CD4-positive, CD25-positive, alpha-beta regulatory T cell (primary cell): ENCODE data around the gene GLIPR1L2. TPM values are rescaled to one million over a fixed set of nuclear protein-coding genes. Genes with fewer than 3 reads are reported as not detected.
"Not testable (repeated sequence)": the region's sequence is repeated elsewhere in the genome, so short reads cannot be mapped to it uniquely, and the experiment has no call there.

Experiments used
- ATAC-seq, 2 donors: fragments of 150-1000 bp; cut with Tn5 transposase; one replicate each; pipeline ENCODE4 v1.10.0; 2021; ENCODE audit warnings: low read depth in 2 of 2, moderate number of reproducible peaks in 2 of 2, moderate library complexity in 1 of 2
- DNase-seq, 3 donors: peaks; one replicate each; pipeline versions ENCODE4 v3.0.0 to v3.0.0-alpha.2; 2012 to 2022; ENCODE audit warnings: mixed read lengths in 1 of 3
- H3K27ac ChIP-seq: one replicate; pipeline ENCODE4 v1.7.0; 2013; ENCODE audit warnings: mild to moderate bottlenecking, low read length; ENCODE audit not compliant: insufficient read depth, poor library complexity, severe bottlenecking
- H3K27me3 ChIP-seq: one replicate; pipeline ENCODE4 v1.7.0; 2013; ENCODE audit warnings: low read length; ENCODE audit not compliant: control insufficient read depth, insufficient read depth
- H3K36me3 ChIP-seq: one replicate; pipeline ENCODE4 v1.7.0; 2013; ENCODE audit warnings: mild to moderate bottlenecking, low read length, moderate library complexity; ENCODE audit not compliant: control insufficient read depth, insufficient read depth
- H3K4me1 ChIP-seq: 2 replicates; pipeline ENCODE4 v1.7.0; 2013; ENCODE audit warnings: mild to moderate bottlenecking, low read length; ENCODE audit not compliant: insufficient read depth, control insufficient read depth, poor library complexity, severe bottlenecking
- H3K4me3 ChIP-seq: one replicate; pipeline ENCODE4 v1.7.0; 2013; ENCODE audit warnings: low read depth, mild to moderate bottlenecking, low read length, moderate library complexity
- H3K9me3 ChIP-seq, 2 experiments: 1 replicate in 1 of 2; 2 replicates in 1 of 2; pipeline ENCODE4 v1.7.0; 2013; ENCODE audit warnings: low read length in 2 of 2, mild to moderate bottlenecking in 1 of 2, moderate library complexity in 1 of 2; ENCODE audit not compliant: control insufficient read depth in 2 of 2
- H3K27ac Mint-ChIP-seq, 3 donors: one replicate each; pipeline ENCODE4 v1.8.0; 2020 to 2022; ENCODE audit warnings: mild to moderate bottlenecking in 3 of 3, mixed read lengths in 3 of 3, moderate library complexity in 2 of 3
- H3K27me3 Mint-ChIP-seq: one replicate; pipeline ENCODE4 v1.8.0; 2022; ENCODE audit warnings: mild to moderate bottlenecking, mixed read lengths
- H3K36me3 Mint-ChIP-seq: one replicate; pipeline ENCODE4 v1.8.0; 2020; ENCODE audit warnings: mixed read lengths
- H3K4me1 Mint-ChIP-seq, 4 donors: one replicate each; pipeline ENCODE4 v1.8.0; 2020 to 2022; ENCODE audit warnings: mixed read lengths in 4 of 4, mild to moderate bottlenecking in 1 of 4
- H3K4me3 Mint-ChIP-seq, 4 donors: one replicate each; pipeline ENCODE4 v1.8.0; 2020 to 2022; ENCODE audit warnings: mild to moderate bottlenecking in 4 of 4, mixed read lengths in 4 of 4, moderate library complexity in 3 of 4
- H3K9me3 Mint-ChIP-seq, 7 donors: one replicate each; pipeline ENCODE4 v1.8.0; 2020 to 2022; ENCODE audit warnings: mixed read lengths in 7 of 7, mild to moderate bottlenecking in 3 of 7, moderate library complexity in 2 of 7
- polyA plus RNA-seq, 4 donors: library from polyadenylated mRNA; unstranded; fragments of 300-500 nt; fragmentation: Illumina TruSeq; gene quantifications; one replicate each; pipeline ENCODE4 v1.2.3, GENCODE V29; 2021
- total RNA-seq: library from RNA; stranded (reverse); gene quantifications from one replicate; pipeline ENCODE4 v1.2.3, GENCODE V29; 2022

GLIPR1L2 gene
- total and polyA plus RNA-seq, 5 donors from 2014 or later, result 0.27 to 2.2 (median 1.1) TPM; not detected in 1

- no peaks in the 10 kb centered on the region for H3K27me3 ChIP-seq
- no peak overlapping the region for H3K27ac ChIP-seq
- Mint-ChIP-seq H3K4me3 (no peak overlapping the region), H3K9me3 (peaks cover 0 to 25% (median 12%) of the 10 kb centered on the region in 7 donors), H3K27me3 (peaks cover 13% of the 10 kb centered on the region), H3K4me1 (peaks cover 0 to 7% (median 2%) of the 10 kb centered on the region in 4 donors), H3K36me3 (peaks cover 7% of the 10 kb centered on the region), H3K27ac (no peak overlapping the region)
- no peak overlapping the region for H3K4me3 ChIP-seq
- peaks cover 10 to 27% of the 10 kb centered on the region in 2 experiments for H3K9me3 ChIP-seq
- DNase-seq, result no peak
- no peaks in the 10 kb centered on the region for H3K4me1 ChIP-seq
- ATAC-seq, result no peak
- no peaks in the 10 kb centered on the region for H3K36me3 ChIP-seq
Observed at GRCh38 chr12:75432924-75433323, 42.0 kb downstream of the GLIPR1L2 start.

GRCh38 chr12:75437564-75437963 lies 46.7 kb downstream of the GLIPR1L2 start:
- Mint-ChIP-seq H3K9me3 (peaks cover 0 to 8% (median 0%) of the 10 kb centered on the region in 7 donors), H3K36me3 (peaks cover 4% of the 10 kb centered on the region), H3K4me1 (peaks cover 0 to 13% (median 2%) of the 10 kb centered on the region in 4 donors), H3K4me3 (no peak overlapping the region), H3K27ac (peak overlapping the region in 1 of 3 donors; percentile 70), H3K27me3 (peaks cover 10% of the 10 kb centered on the region)
- peaks cover 3% of the 10 kb centered on the region for H3K27me3 ChIP-seq
- H3K4me1 ChIP-seq, result no peaks in the 10 kb centered on the region
- DNase-seq, result peak in 2 of 3 donors; percentile 14 to 28
- no peak overlapping the region for H3K4me3 ChIP-seq
- no peak overlapping the region for H3K27ac ChIP-seq
- peaks cover 2 to 11% of the 10 kb centered on the region in 2 experiments for H3K9me3 ChIP-seq
- ATAC-seq, result peak in 1 of 2 donors; percentile 57
- no peaks in the 10 kb centered on the region for H3K36me3 ChIP-seq

- Histone ChIP-seq H3K4me1 (no peaks in the 10 kb centered on the region), H3K4me3 (no peak overlapping the region), H3K36me3 (no peaks in the 10 kb centered on the region), H3K27me3 (peaks cover 3% of the 10 kb centered on the region), H3K9me3 (peaks cover 2 to 11% of the 10 kb centered on the region in 2 experiments), H3K27ac (no peak overlapping the region)
- Mint-ChIP-seq H3K27me3 (peaks cover 13% of the 10 kb centered on the region), H3K27ac (no peak overlapping the region), H3K4me1 (peaks cover 0 to 13% (median 2%) of the 10 kb centered on the region in 4 donors), H3K9me3 (peaks cover 0 to 8% (median 0%) of the 10 kb centered on the region in 7 donors), H3K36me3 (peaks cover 4% of the 10 kb centered on the region), H3K4me3 (no peak overlapping the region)
- ATAC-seq (peak in 1 of 2 donors; percentile 53), DNase-seq (peak in 1 of 3 donors; percentile 47)
Observed at GRCh38 chr12:75438059-75438754, 47.3 kb downstream of the GLIPR1L2 start.

GRCh38 chr12:75439048-75439447 lies 48.2 kb downstream of the GLIPR1L2 start:
- no peak overlapping the region for H3K4me3 Mint-ChIP-seq
- H3K36me3 ChIP-seq, result no peaks in the 10 kb centered on the region
- ATAC-seq, result no peak
- H3K9me3 ChIP-seq, result peaks cover 2 to 11% of the 10 kb centered on the region in 2 experiments
- H3K4me3 ChIP-seq, result no peak overlapping the region
- peaks cover 4% of the 10 kb centered on the region for H3K36me3 Mint-ChIP-seq
- no peak for DNase-seq
- H3K4me1 ChIP-seq, result no peaks in the 10 kb centered on the region
- no peak overlapping the region for H3K27ac ChIP-seq
- peaks cover 0 to 13% (median 2%) of the 10 kb centered on the region in 4 donors for H3K4me1 Mint-ChIP-seq
- peaks cover 3% of the 10 kb centered on the region for H3K27me3 ChIP-seq
- H3K27ac Mint-ChIP-seq, result peak overlapping the region in 1 of 3 donors; percentile 43
- H3K9me3 Mint-ChIP-seq, result peaks cover 0 to 8% (median 0%) of the 10 kb centered on the region in 7 donors
- peaks cover 20% of the 10 kb centered on the region for H3K27me3 Mint-ChIP-seq

GRCh38 chr12:75439930-75440329 lies 49.0 kb downstream of the GLIPR1L2 start:
- Mint-ChIP-seq H3K9me3 (peaks cover 0 to 8% (median 0%) of the 10 kb centered on the region in 7 donors), H3K36me3 (peaks cover 4% of the 10 kb centered on the region), H3K27ac (no peak overlapping the region), H3K4me3 (no peak overlapping the region), H3K27me3 (peaks cover 18% of the 10 kb centered on the region), H3K4me1 (peaks cover 0 to 13% (median 2%) of the 10 kb centered on the region in 4 donors)
- Histone ChIP-seq H3K9me3 (peaks cover 2 to 11% of the 10 kb centered on the region in 2 experiments), H3K36me3 (no peaks in the 10 kb centered on the region), H3K27me3 (peaks cover 3% of the 10 kb centered on the region), H3K4me3 (no peak overlapping the region), H3K27ac (no peak overlapping the region), H3K4me1 (no peaks in the 10 kb centered on the region)
- ATAC-seq (no peak), DNase-seq (no peak)

GRCh38 chr12:75441687-75442449 lies 51.0 kb downstream of the GLIPR1L2 start:
- not testable (repeated sequence) for H3K36me3 ChIP-seq, ATAC-seq, H3K9me3 ChIP-seq, H3K4me1 ChIP-seq, H3K36me3 Mint-ChIP-seq, H3K27ac ChIP-seq, H3K27me3 ChIP-seq, H3K4me3 Mint-ChIP-seq, H3K4me3 ChIP-seq, H3K27ac Mint-ChIP-seq, DNase-seq, H3K9me3 Mint-ChIP-seq
- Mint-ChIP-seq H3K4me1 (peaks cover 0 to 13% (median 2%) of the 10 kb centered on the region in 4 donors), H3K27me3 (peaks cover 14% of the 10 kb centered on the region)

- peaks cover 14% of the 10 kb centered on the region for H3K27me3 Mint-ChIP-seq
Observed at GRCh38 chr12:75442454-75442853, 51.6 kb downstream of the GLIPR1L2 start.

More at GRCh38 chr12:75442454-75442853, 51.6 kb downstream of the GLIPR1L2 start:
- not testable (repeated sequence) for H3K4me3 Mint-ChIP-seq, ATAC-seq, H3K36me3 Mint-ChIP-seq, DNase-seq, H3K4me1 ChIP-seq, H3K27ac Mint-ChIP-seq, H3K36me3 ChIP-seq, H3K4me3 ChIP-seq, H3K27ac ChIP-seq, H3K27me3 ChIP-seq, H3K9me3 ChIP-seq, H3K9me3 Mint-ChIP-seq
- peaks cover 0 to 10% (median 2%) of the 10 kb centered on the region in 4 donors for H3K4me1 Mint-ChIP-seq
